Psoas muscle (tissue), 8 donors: ENCODE results near the gene UIMC1. TPM values are rescaled to one million over a fixed set of nuclear protein-coding genes. Genes with fewer than 3 reads are reported as not detected.
"Not testable (repeated sequence)": the region's sequence is repeated elsewhere in the genome, so short reads cannot be mapped to it uniquely, and the experiment has no call there.

Experiments
- ATAC-seq, 4 donors: fragments of 200-7000 bp; cut with Tn5 transposase; one replicate each; pipeline ENCODE4 v1.9.1; 2020; ENCODE audit warnings: moderate library complexity in 3 of 4, mild to moderate bottlenecking in 2 of 4
- DNase-seq, 2 donors: peaks; one replicate each; pipeline ENCODE4 v3.0.0-alpha.2; 2020
- H3K27ac ChIP-seq: fragments of 200-600 bp; one replicate; pipeline ENCODE4 v1.8.0; 2022
- H3K27me3 ChIP-seq, 3 donors: fragments of 200-600 bp in 1 of 3; one replicate each; pipeline versions ENCODE4 v1.6.1 to v1.8.0; 2013 to 2022; ENCODE audit warnings: low read length in 2 of 3, mild to moderate bottlenecking in 2 of 3, moderate library complexity in 1 of 3; ENCODE audit not compliant: insufficient read depth in 3 of 3
- H3K36me3 ChIP-seq, 2 donors: fragments of 200-600 bp in 1 of 2; one replicate each; pipeline versions ENCODE4 v1.6.1 to v1.8.0; 2013 to 2022; ENCODE audit warnings: low read depth in 1 of 2, mild to moderate bottlenecking in 1 of 2, moderate library complexity in 1 of 2; ENCODE audit not compliant: insufficient read depth in 1 of 2
- H3K4me1 ChIP-seq: fragments of 200-600 bp; one replicate; pipeline ENCODE4 v1.8.0; 2022
- H3K4me3 ChIP-seq: fragments of 200-600 bp; one replicate; pipeline ENCODE4 v1.8.0; 2022; ENCODE audit warnings: mild to moderate bottlenecking
- H3K9me3 ChIP-seq: fragments of 200-600 bp; one replicate; pipeline ENCODE4 v1.8.0; 2022
- CTCF ChIP-seq: fragments of 200-600 bp; IDR thresholded peaks from one replicate; pipeline ENCODE4 v1.8.0; 2022; ENCODE audit warnings: antibody characterized with exemption
- whole genome bisulfite sequencing, 3 donors: extraction: QIAGEN DNeasy Blood & Tissue Kit; methylation state at CpG; one replicate each; pipeline versions ENCODE4 v1.1.6 to v1.1.7; 2013; 5-methylcytosine and 5-hydroxymethylcytosine counted together
- intact Hi-C, 2 donors: fragments of 100-400 bp; cut with DNase I; formaldehyde crosslinking; loops; one replicate each; pipeline versions ENCODE4 v1.11.0 to v1.14.2; 2022
- long read RNA-seq, 2 donors: library from polyadenylated mRNA; unstranded; transcript quantifications; one replicate each; pipeline ENCODE4 v2.0.0, GENCODE V29; 2021
- polyA plus RNA-seq, 3 donors: library from polyadenylated mRNA; stranded (reverse); fragments of 200-250 nt; gene quantifications; one replicate each; pipeline ENCODE4 v1.2.3, GENCODE V29; 2013
- total RNA-seq, 4 donors: library from RNA; stranded (reverse); fragmentation: NEBNext Ultra II Directional in 2 of 4; extraction: Animal tissue kit (Norgen Biotek cat#: 25700) in 2 of 4; gene quantifications; one replicate each; pipeline versions ENCODE4 v1.2.1 to v1.2.4, GENCODE V29; 2021 to 2023
- donor health status: healthy with polysubstance abuse.
- donor health status: DM: no; HTN: no; CAD: no; lungs with moderate emphysema.
- donor health status: Bipolar disorder and iron deficiency.
- donor health status: healthy.
- donor health status: DM: yes; HTN: yes; CAD: no.
- donor health status: DM: no; HTN: no; CAD: no.
- donor health status: DM: no; HTN: no; CAD: no.
- donor health status: DM: yes; HTN: yes; CAD: no.

Gene UIMC1
- total RNA-seq (10 to 100 TPM; 12.7 to 40.0 (median 33.5) TPM), polyA plus RNA-seq (10 to 100 TPM; 15.4 to 26.1 (median 18.8) TPM)
- long read RNA-seq, donor 1, transcript UIMC1-212 (15 exons, 2,502 nt), result major isoform, 7 of 39 reads
- long read RNA-seq, donor 1, partial matches to known transcripts, result 0 of 39 reads
- long read RNA-seq, donor 1, other reads (novel, unspliced or antisense), result 32 of 39 reads
- long read RNA-seq, donor 2, transcript UIMC1-212 (15 exons, 2,502 nt), result major isoform, 5 of 61 reads
- long read RNA-seq, donor 2, partial matches to known transcripts, result 5 of 61 reads
- long read RNA-seq, donor 2, other reads (novel, unspliced or antisense), result 51 of 61 reads

GRCh38 chr5:177006265-177006972 is at the start of gene UIMC1:
Gene UIMC1 (minus strand): TSS chr5:177006779. CDS start chr5:176982615, 24,164 bp downstream.
- ATAC-seq (peak; percentile 93 to 97 (median 94)), DNase-seq (peak; percentile 91 to 95)
- 0 to 1% (median 0%) methylated on average over 52 to 82 of the region's 83 CpGs for WGBS, 3 donors
- Histone ChIP-seq H3K4me3 (peak within 1 kb of the TSS; percentile 100), H3K9me3 (no peaks in the 10 kb centered on the region), H3K27ac (peak within 1 kb of the TSS; percentile 99), H3K4me1 (peaks cover 28% of the 10 kb centered on the region), H3K36me3 (no peaks in the 10 kb centered on the region), H3K27me3 (no peaks in the 10 kb centered on the region)
- intact Hi-C loops, result no loop called here
- TF ChIP-seq CTCF, result no peak

- no peak overlapping the region for H3K27ac ChIP-seq
- H3K9me3 ChIP-seq, result no peaks in the 10 kb centered on the region
- no peak for TF ChIP-seq CTCF
- ATAC-seq (no peak), DNase-seq (no peak)
- H3K4me1 ChIP-seq, result no peaks in the 10 kb centered on the region
- H3K36me3 ChIP-seq, result peaks cover 15 to 89% of the 10 kb centered on the region in 2 donors
- intact Hi-C loops, result no loop called here
- 90 to 94% (median 92%) methylated on average over 5 of the region's 5 CpGs for WGBS, 3 donors
- no peak overlapping the region for H3K4me3 ChIP-seq
- H3K27me3 ChIP-seq, result no peaks in the 10 kb centered on the region
Measured at GRCh38 chr5:177049285-177049684, 42.7 kb upstream of the UIMC1 start.

GRCh38 chr5:177048531-177048930 is 42.0 kb upstream of the UIMC1 start:
- DNase-seq, H3K27me3 ChIP-seq, H3K4me3 ChIP-seq, H3K9me3 ChIP-seq, ATAC-seq, H3K4me1 ChIP-seq, intact Hi-C loops, H3K27ac ChIP-seq: not testable (repeated sequence)
- 95 to 98% (median 96%) methylated on average over 7 of the region's 7 CpGs for WGBS, 3 donors
- peaks cover 18 to 88% of the 10 kb centered on the region in 2 donors for H3K36me3 ChIP-seq

GRCh38 chr5:177045631-177046030 is 39.1 kb upstream of the UIMC1 start:
- Histone ChIP-seq H3K4me1 (no peaks in the 10 kb centered on the region), H3K9me3 (no peaks in the 10 kb centered on the region), H3K36me3 (peaks cover 19 to 88% of the 10 kb centered on the region in 2 donors), H3K4me3 (no peak overlapping the region), H3K27me3 (no peaks in the 10 kb centered on the region), H3K27ac (no peak overlapping the region)
- whole genome bisulfite sequencing, 3 donors, result 90 to 96% (median 95%) methylated on average over 4 of the region's 4 CpGs
- ATAC-seq (no peak), DNase-seq (no peak)
- no peak for TF ChIP-seq CTCF
- intact Hi-C loops, result no loop called here

GRCh38 chr5:177044641-177045040 is 38.1 kb upstream of the UIMC1 start:
- Histone ChIP-seq H3K4me3 (no peak overlapping the region), H3K4me1 (no peaks in the 10 kb centered on the region), H3K27ac (no peak overlapping the region), H3K9me3 (no peaks in the 10 kb centered on the region), H3K27me3 (no peaks in the 10 kb centered on the region), H3K36me3 (peaks cover 19 to 80% of the 10 kb centered on the region in 2 donors)
- 88 to 96% (median 90%) methylated on average over 1 of the region's 1 CpG for WGBS, 3 donors
- DNase-seq (no peak), ATAC-seq (no peak)
- no peak for TF ChIP-seq CTCF
- intact Hi-C loops, result no loop called here
